ENCODE data around the gene MIA2. TPM values are rescaled to one million over a fixed set of nuclear protein-coding genes. Genes with fewer than 3 reads are reported as not detected.
"Not testable (repeated sequence)": the region's sequence is repeated elsewhere in the genome, so short reads cannot be mapped to it uniquely, and the experiment has no call there.

MIA2 gene
- total RNA-seq (19.4 TPM), polyA plus RNA-seq (ENCODE audit: insufficient read depth in 1 of 8, insufficient read length in 8 of 8, low replicate concordance in 1 of 8) (10 to 100 TPM; 13.3 to 22.9 (median 16.4) TPM)
- long read RNA-seq, donor 1, partial matches to known transcripts = 0 of 1 reads
- long read RNA-seq, donor 1, other reads (novel, unspliced or antisense) = 0 of 1 reads
- long read RNA-seq, donor 2 = 0 reads
- long read RNA-seq, donor 3, partial matches to known transcripts = 0 of 2 reads
- long read RNA-seq, donor 3, other reads (novel, unspliced or antisense) = 0 of 2 reads
- long read RNA-seq, donor 4, partial matches to known transcripts = 0 of 1 reads
- long read RNA-seq, donor 4, other reads (novel, unspliced or antisense) = 0 of 1 reads
- long read RNA-seq, donor 5, partial matches to known transcripts = 0 of 4 reads
- long read RNA-seq, donor 5, other reads (novel, unspliced or antisense) = 0 of 4 reads
- long read RNA-seq, donor 6, partial matches to known transcripts = 0 of 1 reads
- long read RNA-seq, donor 6, other reads (novel, unspliced or antisense) = 0 of 1 reads
- long read RNA-seq, donor 7, partial matches to known transcripts = 0 of 1 reads
- long read RNA-seq, donor 7, other reads (novel, unspliced or antisense) = 0 of 1 reads
- long read RNA-seq, donor 8 = 0 reads
- long read RNA-seq, donor 9, partial matches to known transcripts = 0 of 2 reads
- long read RNA-seq, donor 9, other reads (novel, unspliced or antisense) = 0 of 2 reads
- long read RNA-seq, donor 10, partial matches to known transcripts = 0 of 3 reads
- long read RNA-seq, donor 10, other reads (novel, unspliced or antisense) = 0 of 3 reads
- long read RNA-seq, donor 11, partial matches to known transcripts = 0 of 4 reads
- long read RNA-seq, donor 11, other reads (novel, unspliced or antisense) = 0 of 4 reads

GRCh38 chr14:39233680-39234326 lies at the start of gene MIA2:
Gene MIA2 (plus strand): TSS chr14:39233915. CDS start chr14:39234115, 200 bp downstream.
- no peak for DNase-seq
- H3K4me3 ChIP-seq (ENCODE audit: low read length) = no peak within 1 kb of the TSS
- no CpG with 5 or more reads among the region's 7 CpGs for WGBS (ENCODE audit: insufficient coverage)
- H3K27ac ChIP-seq (ENCODE audit: low read length) = no peak within 1 kb of the TSS
- H3K27me3 ChIP-seq (ENCODE audit: control insufficient read depth, insufficient read depth, low read length) = no peaks in the 10 kb centered on the region
- H3K9me3 ChIP-seq (replicated peaks; ENCODE audit: control insufficient read depth, low read depth, low read length) = no peaks in the 10 kb centered on the region
- no peaks in the 10 kb centered on the region for H3K4me1 ChIP-seq (ENCODE audit: control insufficient read depth, insufficient read depth, low read length)
- H3K36me3 ChIP-seq (ENCODE audit: control insufficient read depth, insufficient read depth, low read length) = no peaks in the 10 kb centered on the region

GRCh38 chr14:39184628-39185255 lies 49.0 kb upstream of the MIA2 start:
- Histone ChIP-seq H3K4me3 (ENCODE audit: low read length) (no peak overlapping the region), H3K27me3 (ENCODE audit: control insufficient read depth, insufficient read depth, low read length) (no peaks in the 10 kb centered on the region), H3K36me3 (ENCODE audit: control insufficient read depth, insufficient read depth, low read length) (peaks cover 26% of the 10 kb centered on the region), H3K27ac (ENCODE audit: low read length) (no peak overlapping the region), H3K4me1 (ENCODE audit: control insufficient read depth, insufficient read depth, low read length) (no peaks in the 10 kb centered on the region), H3K9me3 (replicated peaks; ENCODE audit: control insufficient read depth, low read depth, low read length) (no peaks in the 10 kb centered on the region)
- WGBS (ENCODE audit: insufficient coverage) = 87% methylated on average over 3 of the region's 4 CpGs
- DNase-seq = no peak

GRCh38 chr14:39185256-39186049 lies 48.3 kb upstream of the MIA2 start:
- H3K27ac ChIP-seq (ENCODE audit: low read length) = no peak overlapping the region
- DNase-seq = no peak
- no peaks in the 10 kb centered on the region for H3K27me3 ChIP-seq (ENCODE audit: control insufficient read depth, insufficient read depth, low read length)
- no peaks in the 10 kb centered on the region for H3K4me1 ChIP-seq (ENCODE audit: control insufficient read depth, insufficient read depth, low read length)
- no peak overlapping the region for H3K4me3 ChIP-seq (ENCODE audit: low read length)
- no peaks in the 10 kb centered on the region for H3K9me3 ChIP-seq (replicated peaks; ENCODE audit: control insufficient read depth, low read depth, low read length)
- H3K36me3 ChIP-seq (ENCODE audit: control insufficient read depth, insufficient read depth, low read length) = peaks cover 24% of the 10 kb centered on the region
- WGBS (ENCODE audit: insufficient coverage) = no CpG with 5 or more reads among the region's 5 CpGs

GRCh38 chr14:39186941-39187525 lies 46.7 kb upstream of the MIA2 start:
- H3K27ac ChIP-seq (ENCODE audit: low read length) = no peak overlapping the region
- H3K9me3 ChIP-seq (replicated peaks; ENCODE audit: control insufficient read depth, low read depth, low read length) = no peaks in the 10 kb centered on the region
- no peaks in the 10 kb centered on the region for H3K4me1 ChIP-seq (ENCODE audit: control insufficient read depth, insufficient read depth, low read length)
- WGBS (ENCODE audit: insufficient coverage) = 88% methylated on average over 2 of the region's 4 CpGs
- no peaks in the 10 kb centered on the region for H3K27me3 ChIP-seq (ENCODE audit: control insufficient read depth, insufficient read depth, low read length)
- H3K36me3 ChIP-seq (ENCODE audit: control insufficient read depth, insufficient read depth, low read length) = peaks cover 13% of the 10 kb centered on the region
- no peak for DNase-seq
- no peak overlapping the region for H3K4me3 ChIP-seq (ENCODE audit: low read length)

GRCh38 chr14:39203659-39204606 lies 29.8 kb upstream of the MIA2 start:
- no peak for DNase-seq
- H3K9me3 ChIP-seq (replicated peaks; ENCODE audit: control insufficient read depth, low read depth, low read length) = no peaks in the 10 kb centered on the region
- 93% methylated on average over 2 of the region's 5 CpGs for WGBS (ENCODE audit: insufficient coverage)
- no peaks in the 10 kb centered on the region for H3K36me3 ChIP-seq (ENCODE audit: control insufficient read depth, insufficient read depth, low read length)
- no peaks in the 10 kb centered on the region for H3K4me1 ChIP-seq (ENCODE audit: control insufficient read depth, insufficient read depth, low read length)
- H3K27ac ChIP-seq (ENCODE audit: low read length) = no peak overlapping the region
- no peaks in the 10 kb centered on the region for H3K27me3 ChIP-seq (ENCODE audit: control insufficient read depth, insufficient read depth, low read length)
- H3K4me3 ChIP-seq (ENCODE audit: low read length) = no peak overlapping the region

GRCh38 chr14:39207430-39207829 lies 26.3 kb upstream of the MIA2 start:
- WGBS (ENCODE audit: insufficient coverage) = no CpG with 5 or more reads among the region's 2 CpGs
- H3K27ac ChIP-seq (ENCODE audit: low read length) = not testable (repeated sequence)

GRCh38 chr14:39211109-39211741 lies 22.5 kb upstream of the MIA2 start:
- H3K4me3 ChIP-seq (ENCODE audit: low read length) = no peak overlapping the region
- H3K9me3 ChIP-seq (replicated peaks; ENCODE audit: control insufficient read depth, low read depth, low read length) = no peaks in the 10 kb centered on the region
- no peak overlapping the region for H3K27ac ChIP-seq (ENCODE audit: low read length)
- no peaks in the 10 kb centered on the region for H3K4me1 ChIP-seq (ENCODE audit: control insufficient read depth, insufficient read depth, low read length)
- WGBS (ENCODE audit: insufficient coverage) = 88% methylated on average over 13 of the region's 15 CpGs
- H3K27me3 ChIP-seq (ENCODE audit: control insufficient read depth, insufficient read depth, low read length) = no peaks in the 10 kb centered on the region
- no peak for DNase-seq
- H3K36me3 ChIP-seq (ENCODE audit: control insufficient read depth, insufficient read depth, low read length) = no peaks in the 10 kb centered on the region

More at GRCh38 chr14:39207430-39207829, 26.3 kb upstream of the MIA2 start:
- not testable (repeated sequence) for H3K4me3 ChIP-seq (ENCODE audit: low read length); H3K27me3 ChIP-seq (ENCODE audit: control insufficient read depth, insufficient read depth, low read length); H3K36me3 ChIP-seq (ENCODE audit: control insufficient read depth, insufficient read depth, low read length); DNase-seq; H3K9me3 ChIP-seq (replicated peaks; ENCODE audit: control insufficient read depth, low read depth, low read length); H3K4me1 ChIP-seq (ENCODE audit: control insufficient read depth, insufficient read depth, low read length)

GRCh38 chr14:39212034-39212433 lies 21.7 kb upstream of the MIA2 start:
- Histone ChIP-seq H3K27ac (ENCODE audit: low read length) (no peak overlapping the region), H3K9me3 (replicated peaks; ENCODE audit: control insufficient read depth, low read depth, low read length) (no peaks in the 10 kb centered on the region), H3K27me3 (ENCODE audit: control insufficient read depth, insufficient read depth, low read length) (no peaks in the 10 kb centered on the region), H3K36me3 (ENCODE audit: control insufficient read depth, insufficient read depth, low read length) (no peaks in the 10 kb centered on the region), H3K4me3 (ENCODE audit: low read length) (no peak overlapping the region), H3K4me1 (ENCODE audit: control insufficient read depth, insufficient read depth, low read length) (no peaks in the 10 kb centered on the region)
- no peak for DNase-seq
- WGBS (ENCODE audit: insufficient coverage) = 71% methylated on average over 1 of the region's 3 CpGs

Measured in muscle of leg (tissue), 16 donors.